Adrenal gland (tissue), 12 donors: ENCODE measurements around the gene BLOC1S3. TPM values are rescaled to one million over a fixed set of nuclear protein-coding genes. Genes with fewer than 3 reads are reported as not detected.
A peak's percentile ranks its signal among the peaks of the same experiment; 100 is the strongest.

Experiments used
- DNase-seq, 7 donors: peaks; one replicate each; pipeline ENCODE4 v3.0.0-alpha.2; 2019 to 2020
- H3K27ac ChIP-seq, 5 donors: fragments of 200-600 bp; sonication (generic) in 4 of 5; 1 replicate in 3 of 5; 2 replicates in 2 of 5; pipeline versions ENCODE4 v1.5.1 to v1.8.0; 2016 to 2020; ENCODE audit warnings: mild to moderate bottlenecking in 1 of 5
- H3K27me3 ChIP-seq: fragments of 200-600 bp; 2 replicates; pipeline ENCODE4 v1.8.0; 2021
- H3K36me3 ChIP-seq, 2 donors: fragments of 200-600 bp; replicated peaks in 1 of 2; 1 replicate in 1 of 2; 2 replicates in 1 of 2; pipeline versions ENCODE4 v1.5.1 to v1.8.0; 2018 to 2022
- H3K4me1 ChIP-seq, 2 donors: fragments of 200-600 bp; replicated peaks in 1 of 2; 1 replicate in 1 of 2; 2 replicates in 1 of 2; pipeline versions ENCODE4 v1.5.1 to v1.8.0; 2018 to 2021
- H3K4me3 ChIP-seq, 4 donors: fragments of 200-600 bp; sonication (generic) in 3 of 4; one replicate each; pipeline ENCODE4 v1.5.1; 2016 to 2018
- H3K9me3 ChIP-seq, 3 donors: fragments of 200-600 bp; sonication (generic) in 1 of 3; replicated peaks in 1 of 3; 1 replicate in 2 of 3; 2 replicates in 1 of 3; pipeline versions ENCODE4 v1.5.1 to v1.8.0; 2016 to 2021
- CTCF ChIP-seq, 6 experiments: fragments of 450-650 bp in 4 of 6; fragments of 200-600 bp in 2 of 6; sonication (generic) in 1 of 6; IDR thresholded peaks; 1 replicate in 5 of 6; 2 replicates in 1 of 6; pipeline versions ENCODE4 v1.5.1 to v1.8.0; 2016 to 2021; ENCODE audit warnings: antibody characterized with exemption in 6 of 6, mild to moderate bottlenecking in 2 of 6, moderate library complexity in 1 of 6
- POLR2A ChIP-seq, 2 donors: fragments of 450-650 bp; IDR thresholded peaks; one replicate each; pipeline ENCODE4 v1.6.1; 2017; ENCODE audit warnings: antibody characterized with exemption in 2 of 2, mild to moderate bottlenecking in 2 of 2, moderate library complexity in 1 of 2
- WGBS, 4 donors: extraction: QIAGEN DNeasy Blood & Tissue Kit in 2 of 4; methylation state at CpG; one replicate each; pipeline versions ENCODE4 v1.1.5 to v1.1.7; 2013 to 2017; 5-methylcytosine and 5-hydroxymethylcytosine counted together
- intact Hi-C, 2 donors: fragments of 100-400 bp; cut with DNase I; formaldehyde crosslinking; loops; one replicate each; pipeline versions ENCODE4 v1.14.1 to v1.15.0; 2022 to 2023
- polyA plus RNA-seq, 3 donors: library from polyadenylated mRNA; stranded (reverse); fragments of 200-250 nt in 2 of 3; fragments of 350-450 nt in 1 of 3; fragmentation: Illumina TruSeq in 1 of 3; extraction: RNeasy Lipid Tissue Mini Kit (QIAGEN cat#74804) in 1 of 3; gene quantifications; one replicate each; pipeline ENCODE4 v1.2.3, GENCODE V29; 2013 to 2014
- total RNA-seq, 9 donors: library from RNA; depleted of rRNA in 4 of 9; stranded (reverse); fragments of >200 nt in 4 of 9; fragments of 120-200 nt in 1 of 9; fragmentation: NEBNext Ultra II Directional in 1 of 9; extraction: Animal tissue kit (Norgen Biotek cat#: 25700) in 1 of 9; gene quantifications; one replicate each; pipeline versions ENCODE4 v1.1.0 to v1.2.4, GENCODE V29; 2013 to 2023
- donor health status: healthy with polysubstance abuse.
- donor health status: Bipolar disorder and iron deficiency.
- donor health status: DM: yes; HTN: yes; CAD: no.
- donor health status: DM: no; HTN: no; CAD: no.
- donor health status: DM: no; HTN: no; CAD: no.
- donor health status: DM: yes; HTN: yes; CAD: no.

BLOC1S3 gene
- total and polyA plus RNA-seq, 12 donors = 2.8 to 25.5 (median 16.9) TPM

GRCh38 chr19:45140144-45140503 lies 38.5 kb upstream of the BLOC1S3 start:
- H3K9me3 ChIP-seq = no peaks in the 10 kb centered on the region
- no peak overlapping the region for H3K27ac ChIP-seq
- WGBS, 4 donors = 89 to 100% (median 92%) methylated on average over 3 to 8 of the region's 8 CpGs
- peaks cover 0 to 27% of the 10 kb centered on the region in 2 donors for H3K36me3 ChIP-seq
- H3K4me1 ChIP-seq = peaks cover 23 to 41% of the 10 kb centered on the region in 2 donors
- H3K27me3 ChIP-seq = no peaks in the 10 kb centered on the region
- no peak overlapping the region for H3K4me3 ChIP-seq
- intact Hi-C loops = loop anchor here in 1 of 2 donors (5.0 kb wide), 1 partner anchor 78 kb away; no protein-coding TSS in a partner anchor
- DNase-seq = no peak
- TF ChIP-seq POLR2A (IDR thresholded peaks at IDR 0.05) (no peak), CTCF (IDR thresholded peaks at IDR 0.05) (no peak)

DNA sequence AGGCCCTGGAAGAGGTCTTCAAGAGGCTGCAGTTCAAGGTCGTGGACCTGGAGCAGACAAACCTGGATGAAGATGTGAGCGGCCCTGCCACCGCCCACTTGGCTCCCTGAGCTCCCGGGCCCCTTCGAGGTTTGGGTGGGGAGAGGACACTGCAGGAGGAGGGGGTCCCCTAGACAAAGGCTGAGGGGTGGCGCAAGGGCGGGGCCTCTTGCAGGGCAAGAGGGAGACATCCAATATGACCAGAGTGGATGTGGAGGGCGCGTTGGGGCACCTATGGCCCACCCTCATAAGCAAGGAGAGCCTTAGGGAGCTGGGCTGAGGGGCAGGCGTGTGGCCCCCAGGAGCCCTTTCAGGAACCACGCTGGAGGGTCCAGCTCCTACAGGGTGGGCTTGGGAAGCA lies 38.1 kb upstream of the BLOC1S3 start:
- H3K4me1 ChIP-seq = peaks cover 23 to 41% of the 10 kb centered on the region in 2 donors
- intact Hi-C loops = loop anchor here in 1 of 2 donors (5.0 kb wide), 1 partner anchor 78 kb away; no protein-coding TSS in a partner anchor
- H3K9me3 ChIP-seq = no peaks in the 10 kb centered on the region
- TF ChIP-seq POLR2A (IDR thresholded peaks at IDR 0.05) (no peak), CTCF (IDR thresholded peaks at IDR 0.05) (no peak)
- H3K27ac ChIP-seq = no peak overlapping the region
- H3K4me3 ChIP-seq = no peak overlapping the region
- no peak for DNase-seq
- no peaks in the 10 kb centered on the region for H3K27me3 ChIP-seq
- WGBS, 4 donors = 40 to 91% (median 77%) methylated on average over 1 to 11 of the region's 11 CpGs
- H3K36me3 ChIP-seq = peaks cover 0 to 31% of the 10 kb centered on the region in 2 donors

- Histone ChIP-seq H3K36me3 (peaks cover 0 to 35% of the 10 kb centered on the region in 2 donors), H3K9me3 (no peaks in the 10 kb centered on the region), H3K4me3 (no peak overlapping the region), H3K4me1 (peaks cover 20 to 36% of the 10 kb centered on the region in 2 donors), H3K27ac (no peak overlapping the region), H3K27me3 (no peaks in the 10 kb centered on the region)
- no peak for DNase-seq
- intact Hi-C loops = loop anchor here in 1 of 2 donors (5.0 kb wide), 1 partner anchor 79 kb away; no protein-coding TSS in a partner anchor
- 93 to 94% (median 94%) methylated on average over 12 to 28 of the region's 28 CpGs for WGBS, 4 donors
- TF ChIP-seq CTCF (IDR thresholded peaks at IDR 0.05) (no peak), POLR2A (IDR thresholded peaks at IDR 0.05) (no peak)
These were observed 37.2 kb upstream of the BLOC1S3 start for GRCh38 chr19:45141203-45141900.

DNA sequence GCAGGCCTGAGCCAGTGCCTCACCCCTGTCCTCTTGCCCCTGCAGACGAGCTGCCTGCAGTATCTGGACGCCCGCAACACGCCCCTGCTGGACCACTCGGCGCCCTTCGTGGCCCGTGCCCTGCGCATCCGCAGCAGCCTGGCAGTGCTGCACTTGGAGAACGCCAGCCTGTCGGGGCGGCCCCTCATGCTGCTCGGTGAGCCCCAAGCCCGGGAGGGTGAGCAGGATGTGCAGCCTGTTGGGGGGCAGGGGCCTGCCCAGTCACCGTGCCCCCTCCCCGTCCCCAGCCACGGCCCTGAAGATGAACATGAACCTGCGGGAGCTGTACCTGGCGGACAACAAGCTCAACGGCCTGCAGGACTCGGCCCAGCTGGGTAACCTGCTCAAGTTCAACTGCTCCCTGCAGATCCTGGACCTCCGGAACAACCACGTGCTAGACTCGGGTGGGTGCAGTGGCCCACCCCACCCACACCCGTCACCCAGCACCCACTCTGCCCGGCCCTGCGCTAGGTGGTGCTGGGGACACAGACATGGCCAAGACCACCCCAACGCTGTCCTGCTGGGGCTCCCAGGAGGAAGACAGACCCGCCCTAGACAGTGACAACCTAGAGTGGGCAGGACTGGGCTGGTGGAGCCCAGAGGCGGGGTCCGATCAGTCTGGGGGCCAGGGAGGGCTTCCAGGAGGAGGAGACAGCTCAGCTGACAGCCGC lies 36.4 kb upstream of the BLOC1S3 start:
- intact Hi-C loops = loop anchor here in 1 of 2 donors (5.0 kb wide), 1 partner anchor 80 kb away; no protein-coding TSS in a partner anchor
- peaks cover 0 to 35% of the 10 kb centered on the region in 2 donors for H3K36me3 ChIP-seq
- DNase-seq = no peak
- H3K4me1 ChIP-seq = peaks cover 16 to 30% of the 10 kb centered on the region in 2 donors
- H3K9me3 ChIP-seq = no peaks in the 10 kb centered on the region
- H3K27ac ChIP-seq = peak overlapping the region in 3 of 5 donors; percentile 78 to 89 (median 84)
- TF ChIP-seq POLR2A (IDR thresholded peaks at IDR 0.05) (no peak), CTCF (IDR thresholded peaks at IDR 0.05) (no peak)
- no peak overlapping the region for H3K4me3 ChIP-seq
- 88 to 90% (median 88%) methylated on average over 8 to 33 of the region's 33 CpGs for WGBS, 4 donors
- H3K27me3 ChIP-seq = no peaks in the 10 kb centered on the region
